ENCODE results near the gene ASB1.

GRCh38 chr2:238484522-238485452 lies 58.1 kb downstream of the ASB1 start:
- TF ChIP-seq CTCF (tag by site-specific recombination; IDR thresholded peaks at IDR 0.05) = 0 out of 2 replicates have a peak, but pooled peaks have one; percentile 16
- no peak for TF ChIP-seq ELK4 (IDR thresholded peaks at IDR 0.05; ENCODE audit: borderline replicate concordance, low read depth, low read length)
- TF ChIP-seq ZNF239 (tag by site-specific recombination; IDR thresholded peaks at IDR 0.05) = no peak
- no peak for TF ChIP-seq GLI2 (tag by site-specific recombination; IDR thresholded peaks at IDR 0.05; ENCODE audit: borderline replicate concordance, low read depth)
- no peak for TF ChIP-seq ZNF2 (tag by site-specific recombination; IDR thresholded peaks at IDR 0.05)
- TF ChIP-seq ZNF221 (tag by site-specific recombination; IDR thresholded peaks at IDR 0.05; ENCODE audit: borderline replicate concordance) = no peak
- no peak for TF ChIP-seq AEBP2 (tag by site-specific recombination; IDR thresholded peaks at IDR 0.05; ENCODE audit: borderline replicate concordance)
- no peak for TF ChIP-seq ZNF155 (tag by site-specific recombination; IDR thresholded peaks at IDR 0.05)
- TF ChIP-seq ZNF521 (tag by site-specific recombination; IDR thresholded peaks at IDR 0.05) = no peak

All from HEK293 (cell line).